PC-9 (cell line): Measurements from ENCODE around the gene METTL3.

Experiments
- CTCF ChIP-seq: fragments of 200-600 bp; sonication (generic); conservative IDR thresholded peaks from 2 replicates; pipeline ENCODE4 v1.6.1; 2017; ENCODE audit warnings: mixed run types, antibody characterized with exemption, mild to moderate bottlenecking, moderate library complexity
- EZH2 ChIP-seq: fragments of 200-600 bp; sonication (generic); IDR thresholded peaks from 2 replicates; pipeline ENCODE4 v1.8.0; 2017; ENCODE audit warnings: antibody characterized with exemption, low read depth

- TF ChIP-seq CTCF: no peak
- TF ChIP-seq EZH2: no peak
Observed at GRCh38 chr14:21520767-21521166, 9.6 kb upstream of the METTL3 start.
